HepG2 (cell line): ENCODE measurements around the gene FCRL2. TPM values are rescaled to one million over a fixed set of nuclear protein-coding genes. Genes with fewer than 3 reads are reported as not detected.

Experiments
- ATAC-seq: fragments of 200-7000 bp; cut with Tn5 transposase; 3 replicates; pipeline ENCODE4 v1.9.1; 2020; ENCODE audit warnings: mild to moderate bottlenecking, moderate library complexity
- BruUV-seq: library from RNA; stranded (reverse); fragments of 400-500 nt; replicated peaks from 2 replicates; lab custom pipeline; 2021; lab: Mats Ljungman, UMichigan
- CTCF ChIA-PET: fragments of 300-600 bp; formaldehyde crosslinking; extraction: SDS; loops from one replicate; lab custom pipeline; 2021; ENCODE audit warnings: low total read pairs, inconsistent platforms, low intra/inter-chr PET ratio; lab: Yijun Ruan, JAX
- POLR2A ChIA-PET: fragments of 350-600 bp; sonication (Branson Sonifier 250); formaldehyde crosslinking; loops from one replicate; lab custom pipeline; 2020; ENCODE audit warnings: antibody characterized with exemption, inconsistent platforms; lab: Yijun Ruan, JAX
- DNase-seq: peaks from one replicate; pipeline ENCODE4 v3.0.0-alpha.2; 2015; ENCODE audit warnings: low spot score
- FAIRE-seq: peaks from 3 replicates; lab custom pipeline; 2011; peaks lifted over from hg19 to GRCh38; lab: Jason Lieb, UNC
- H2AFZ ChIP-seq: one replicate; pipeline ENCODE4 v1.6.1; 2011; ENCODE audit warnings: low read length, inconsistent platforms
- H3K27ac ChIP-seq: fragments of 300-600 bp; 3 replicates; pipeline ENCODE4 v1.8.0; 2011; ENCODE audit warnings: mixed run types, mild to moderate bottlenecking, mixed read lengths, low read length, inconsistent platforms; ENCODE audit not compliant: insufficient read depth; ENCODE audit errors: extremely low read length
- H3K27me3 ChIP-seq, 2 experiments: fragments of 200-600 bp in 1 of 2; 2 replicates in 1 of 2; 3 replicates in 1 of 2; pipeline versions ENCODE4 v1.6.0 to v1.8.0; 2011; ENCODE audit warnings: low read length in 2 of 2, mild to moderate bottlenecking in 2 of 2, moderate library complexity in 2 of 2, inconsistent platforms in 1 of 2; ENCODE audit not compliant: insufficient read depth in 2 of 2, control insufficient read depth in 1 of 2
- H3K36me3 ChIP-seq, 2 experiments: fragments of 200-600 bp in 1 of 2; replicated peaks in 1 of 2; 2 replicates in 1 of 2; 3 replicates in 1 of 2; pipeline versions ENCODE4 v1.5.1 to v1.8.0; 2011; ENCODE audit warnings: low read length in 2 of 2, inconsistent platforms in 1 of 2; ENCODE audit not compliant: insufficient read depth in 2 of 2, control insufficient read depth in 1 of 2
- H3K4me1 ChIP-seq: 2 replicates; pipeline ENCODE4 v1.5.1; 2012; ENCODE audit warnings: low read length, inconsistent platforms; ENCODE audit not compliant: insufficient read depth
- H3K4me2 ChIP-seq: 2 replicates; pipeline ENCODE4 v1.6.0; 2011; ENCODE audit warnings: low read depth, low read length, inconsistent platforms
- H3K4me3 ChIP-seq, 3 experiments: fragments of 200-600 bp in 1 of 3; sonication (generic), shearing (Covaris generic) in 1 of 3; replicated peaks in 1 of 3; 2 replicates each; pipeline ENCODE4 v1.5.1; 2011 to 2016; ENCODE audit warnings: low read length in 3 of 3, inconsistent platforms in 2 of 3, low read depth in 2 of 3, mild to moderate bottlenecking in 2 of 3, control low read depth in 1 of 3, mixed read lengths in 1 of 3; ENCODE audit not compliant: insufficient read depth in 1 of 3
- H3K79me2 ChIP-seq: one replicate; pipeline ENCODE4 v1.6.1; 2011; ENCODE audit warnings: low read length, inconsistent platforms; ENCODE audit not compliant: insufficient read depth
- H3K9ac ChIP-seq: 2 replicates; pipeline ENCODE4 v1.6.0; 2011; ENCODE audit warnings: mild to moderate bottlenecking, low read depth, low read length, inconsistent platforms; ENCODE audit not compliant: insufficient read depth
- H3K9me3 ChIP-seq: 2 replicates; pipeline ENCODE4 v1.5.1; 2012; ENCODE audit warnings: mild to moderate bottlenecking, low read length
- H4K20me1 ChIP-seq: 2 replicates; pipeline ENCODE4 v1.6.0; 2011; ENCODE audit warnings: inconsistent platforms, mild to moderate bottlenecking, low read length, moderate library complexity; ENCODE audit not compliant: insufficient read depth
- ELF3 ChIP-seq: IDR thresholded peaks from 2 replicates; pipeline ENCODE4 v1.6.1; 2016; ENCODE audit warnings: missing genetic modification reagents, missing compliant biosample characterization
- KDM5A ChIP-seq: fragments of 200-600 bp; sonication (generic); IDR thresholded peaks from 2 replicates; pipeline ENCODE4 v1.7.0; 2018; ENCODE audit warnings: antibody characterized with exemption, mild to moderate bottlenecking, low read length, borderline replicate concordance
- MATR3 ChIP-seq: sonication (generic); formaldehyde crosslinking; IDR thresholded peaks from 2 replicates; pipeline ENCODE4 v1.4.0; 2020; ENCODE audit warnings: missing genetic modification reagents
- MXI1 ChIP-seq: IDR thresholded peaks from 3 replicates; pipeline ENCODE4 v1.6.1; 2012; ENCODE audit warnings: low read depth, low read length, inconsistent platforms, borderline replicate concordance
- NR0B2 ChIP-seq: sonication (generic); formaldehyde crosslinking; IDR thresholded peaks from 2 replicates; pipeline ENCODE4 v1.4.0; 2020; ENCODE audit warnings: mild to moderate bottlenecking, missing genetic modification reagents
- RFX3 ChIP-seq: IDR thresholded peaks from 2 replicates; pipeline ENCODE4 v1.6.1; 2016; ENCODE audit warnings: missing biosample characterization, missing genetic modification reagents
- SATB2 ChIP-seq: sonication (generic); formaldehyde crosslinking; IDR thresholded peaks from 2 replicates; pipeline ENCODE4 v1.5.0; 2020; ENCODE audit warnings: missing genetic modification reagents
- STAT6 ChIP-seq: sonication (generic); formaldehyde crosslinking; IDR thresholded peaks from 2 replicates; pipeline ENCODE4 v1.4.0; 2020; ENCODE audit warnings: missing genetic modification reagents, mild to moderate bottlenecking, borderline replicate concordance
- ZNF235 ChIP-seq: sonication (generic); formaldehyde crosslinking; IDR thresholded peaks from 2 replicates; pipeline ENCODE4 v1.8.1; 2023; ENCODE audit warnings: mild to moderate bottlenecking, missing genetic modification reagents, borderline replicate concordance
- ZNF274 ChIP-seq: sonication (generic); formaldehyde crosslinking; IDR thresholded peaks from 2 replicates; pipeline ENCODE4 v1.5.1; 2020; ENCODE audit warnings: mild to moderate bottlenecking, missing genetic modification reagents
- ZNF629 ChIP-seq: sonication (generic); formaldehyde crosslinking; conservative IDR thresholded peaks from 2 replicates; pipeline ENCODE4 v1.5.0; 2020; ENCODE audit warnings: missing genetic modification reagents
- ZNF747 ChIP-seq: sonication (generic); formaldehyde crosslinking; IDR thresholded peaks from 2 replicates; pipeline ENCODE4 v1.8.1; 2023; ENCODE audit warnings: missing genetic modification reagents, mild to moderate bottlenecking, borderline replicate concordance
- ZNF775 ChIP-seq: sonication (generic); formaldehyde crosslinking; IDR thresholded peaks from 2 replicates; pipeline ENCODE4 v1.4.0; 2020; ENCODE audit warnings: missing genetic modification reagents, mild to moderate bottlenecking, moderate library complexity, borderline replicate concordance
- ZZZ3 ChIP-seq: sonication (generic); formaldehyde crosslinking; IDR thresholded peaks from 2 replicates; pipeline ENCODE4 v1.4.0; 2020; ENCODE audit warnings: missing genetic modification reagents, mild to moderate bottlenecking, borderline replicate concordance
- whole genome bisulfite sequencing: methylation state at CpG from one replicate; pipeline ENCODE4 v1.1.6; 2017; ENCODE audit warnings: low lambda C conversion rate; 5-methylcytosine and 5-hydroxymethylcytosine counted together
- in situ Hi-C: cut with HindIII; loops from 2 replicates; pipeline ENCODE4 v1.10.0; 2017; ENCODE audit warnings: low pct_unique_long_range_greater_than_20kb; ENCODE audit not compliant: extremely low pct_ligation_motif_present
- intact Hi-C: fragments of 100-400 bp; cut with micrococcal nuclease; formaldehyde crosslinking; loops from one replicate; pipeline ENCODE4 v1.10.0; 2022; ENCODE audit not compliant: unreplicated experiment
- polyA plus RNA-seq, 8 experiments: library from polyadenylated mRNA; depleted of rRNA in 3 of 8; stranded (reverse) in 7 of 8; unstranded in 1 of 8; fragments of >200 nt; fragmentation: Illumina TruSeq in 4 of 8; extraction: Trizol in 4 of 8; gene quantifications; 2 replicates each; pipeline versions ENCODE4 v1.2.1 to v1.2.3, GENCODE V29; 2011 to 2016; ENCODE audit warnings: low read depth in 4 of 8, missing spikeins in 1 of 8, mixed read lengths in 1 of 8; ENCODE audit not compliant: insufficient read depth in 1 of 8
- total RNA-seq, 5 experiments: library from RNA; depleted of rRNA; stranded (reverse); fragments of >200 nt; fragmentation: Illumina TruSeq; extraction: Trizol; gene quantifications; 2 replicates each; pipeline ENCODE4 v1.2.3, GENCODE V29; 2016; ENCODE audit warnings: low read depth in 1 of 5
- TF ChIP-seq, protein P1 (sequence below): IDR thresholded peaks from 2 replicates; pipeline ENCODE4 v1.6.1; 2016; ENCODE audit warnings: missing biosample characterization, missing genetic modification reagents, low read depth
- TF ChIP-seq, protein P2 (sequence below): sonication (generic); formaldehyde crosslinking; IDR thresholded peaks from 2 replicates; pipeline ENCODE4 v1.4.0; 2020; ENCODE audit warnings: missing genetic modification reagents

FCRL2 gene
- total and polyA plus RNA-seq, 2 of the 13 experiments (the other 11 are each of a cell fraction or from before 2014, with no cell fraction given): not detected

- intact Hi-C loops: no loop called here
- Histone ChIP-seq H3K4me1 (no peaks in the 10 kb centered on the region), H3K4me2 (no peak overlapping the region), H3K36me3 (no peaks in the 10 kb centered on the region), H3K9ac (no peak overlapping the region), H2AFZ (no peak overlapping the region), H4K20me1 (no peaks in the 10 kb centered on the region), H3K79me2 (no peaks in the 10 kb centered on the region), H3K27me3 (no peaks in the 10 kb centered on the region), H3K4me3 (no peak overlapping the region), H3K9me3 (no peaks in the 10 kb centered on the region), H3K27ac (no peak overlapping the region)
- FAIRE-seq: no peak
- WGBS: 30% methylated on average over 8 of the region's 9 CpGs
- BruUV-seq: no TSS peak
- POLR2A ChIA-PET: no interaction called here
- ATAC-seq: no peak
- DNase-seq: no peak
- in situ Hi-C loops: no loop called here
- CTCF ChIA-PET: no interaction called here
- TF ChIP-seq MATR3 (CRISPR knock-in tag) (no peak), ZNF629 (no peak), ZNF235 (CRISPR knock-in tag) (no peak), ELF3 (no peak), ZZZ3 (CRISPR knock-in tag) (no peak), KDM5A (no peak), SATB2 (CRISPR knock-in tag) (no peak), MXI1 (no peak), ZNF775 (CRISPR knock-in tag) (no peak), NR0B2 (no peak), RFX3 (CRISPR knock-in tag) (no peak), STAT6 (CRISPR knock-in tag) (no peak), ZNF274 (CRISPR knock-in tag) (no peak), ZNF747 (no peak)
- TF ChIP-seq, protein P1, sequence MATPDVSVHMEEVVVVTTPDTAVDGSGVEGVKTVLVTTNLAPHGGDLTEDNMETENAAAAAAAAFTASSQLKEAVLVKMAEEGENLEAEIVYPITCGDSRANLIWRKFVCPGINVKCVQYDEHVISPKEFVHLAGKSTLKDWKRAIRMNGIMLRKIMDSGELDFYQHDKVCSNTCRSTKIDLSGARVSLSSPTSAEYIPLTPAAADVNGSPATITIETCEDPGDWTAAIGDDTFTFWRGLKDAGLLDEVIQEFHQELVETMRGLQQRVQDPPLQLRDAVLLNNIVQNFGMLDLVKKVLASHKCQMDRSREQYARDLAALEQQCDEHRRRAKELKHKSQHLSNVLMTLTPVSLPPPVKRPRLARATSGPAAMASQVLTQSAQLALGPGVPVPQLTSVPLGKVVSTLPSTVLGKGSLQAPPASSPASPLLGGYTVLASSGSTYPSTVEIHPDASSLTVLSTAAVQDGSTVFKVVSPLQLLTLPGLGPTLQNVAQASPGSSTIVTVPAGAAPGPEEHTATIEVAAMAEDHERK (CRISPR knock-in tag): no peak
- TF ChIP-seq, protein P2, sequence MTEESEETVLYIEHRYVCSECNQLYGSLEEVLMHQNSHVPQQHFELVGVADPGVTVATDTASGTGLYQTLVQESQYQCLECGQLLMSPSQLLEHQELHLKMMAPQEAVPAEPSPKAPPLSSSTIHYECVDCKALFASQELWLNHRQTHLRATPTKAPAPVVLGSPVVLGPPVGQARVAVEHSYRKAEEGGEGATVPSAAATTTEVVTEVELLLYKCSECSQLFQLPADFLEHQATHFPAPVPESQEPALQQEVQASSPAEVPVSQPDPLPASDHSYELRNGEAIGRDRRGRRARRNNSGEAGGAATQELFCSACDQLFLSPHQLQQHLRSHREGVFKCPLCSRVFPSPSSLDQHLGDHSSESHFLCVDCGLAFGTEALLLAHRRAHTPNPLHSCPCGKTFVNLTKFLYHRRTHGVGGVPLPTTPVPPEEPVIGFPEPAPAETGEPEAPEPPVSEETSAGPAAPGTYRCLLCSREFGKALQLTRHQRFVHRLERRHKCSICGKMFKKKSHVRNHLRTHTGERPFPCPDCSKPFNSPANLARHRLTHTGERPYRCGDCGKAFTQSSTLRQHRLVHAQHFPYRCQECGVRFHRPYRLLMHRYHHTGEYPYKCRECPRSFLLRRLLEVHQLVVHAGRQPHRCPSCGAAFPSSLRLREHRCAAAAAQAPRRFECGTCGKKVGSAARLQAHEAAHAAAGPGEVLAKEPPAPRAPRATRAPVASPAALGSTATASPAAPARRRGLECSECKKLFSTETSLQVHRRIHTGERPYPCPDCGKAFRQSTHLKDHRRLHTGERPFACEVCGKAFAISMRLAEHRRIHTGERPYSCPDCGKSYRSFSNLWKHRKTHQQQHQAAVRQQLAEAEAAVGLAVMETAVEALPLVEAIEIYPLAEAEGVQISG: no peak
Measured at GRCh38 chr1:157770442-157771043, 6.4 kb downstream of the FCRL2 start.
